HepG2 (cell line): Measurements from ENCODE around the gene PAIP2. TPM values are rescaled to one million over a fixed set of nuclear protein-coding genes. Genes with fewer than 3 reads are reported as not detected.

Experiments
- ATF2 ChIP-seq: sonication (generic); formaldehyde crosslinking; IDR thresholded peaks from 2 replicates; pipeline ENCODE4 v1.4.0; 2020; ENCODE audit warnings: missing genetic modification reagents
- ATRX ChIP-seq: sonication (generic); formaldehyde crosslinking; IDR thresholded peaks from 2 replicates; pipeline ENCODE4 v1.4.0; 2020; ENCODE audit warnings: missing genetic modification reagents, borderline replicate concordance
- DR1 ChIP-seq: sonication (generic); formaldehyde crosslinking; IDR thresholded peaks from 2 replicates; pipeline ENCODE4 v1.8.0; 2021; ENCODE audit warnings: mild to moderate bottlenecking, missing genetic modification reagents, inconsistent platforms
- HNF4A ChIP-seq: sonication (generic); formaldehyde crosslinking; IDR thresholded peaks from 2 replicates; pipeline ENCODE4 v1.4.0; 2020; ENCODE audit warnings: missing genetic modification reagents
- KAT2B ChIP-seq: fragments of 150-350 bp; IDR thresholded peaks from 2 replicates; pipeline ENCODE4 v1.6.1; 2014; ENCODE audit warnings: low read depth, low read length, borderline replicate concordance
- MXI1 ChIP-seq: IDR thresholded peaks from 3 replicates; pipeline ENCODE4 v1.6.1; 2012; ENCODE audit warnings: low read depth, low read length, inconsistent platforms, borderline replicate concordance
- PLRG1 ChIP-seq: fragments of 450-650 bp; conservative IDR thresholded peaks from 2 replicates; pipeline ENCODE4 v1.6.1; 2016
- RNF2 ChIP-seq: fragments of 450-650 bp; conservative IDR thresholded peaks from 2 replicates; pipeline ENCODE4 v1.6.1; 2016; ENCODE audit warnings: low read depth
- U2AF1 ChIP-seq: fragments of 200-400 bp; formaldehyde crosslinking; optimal IDR thresholded peaks from 2 replicates; pipeline ENCODE3; 2017; ENCODE audit warnings: mild to moderate bottlenecking, low read depth, low read length
- ZKSCAN1 ChIP-seq: fragments of 150-350 bp; IDR thresholded peaks from 2 replicates; pipeline ENCODE4 v1.6.1; 2014; ENCODE audit warnings: low read length
- ZNF251 ChIP-seq: sonication (generic); formaldehyde crosslinking; IDR thresholded peaks from 2 replicates; pipeline ENCODE4 v1.9.0; 2021; ENCODE audit warnings: mild to moderate bottlenecking, missing genetic modification reagents
- ZNF556 ChIP-seq: sonication (generic); formaldehyde crosslinking; IDR thresholded peaks from 2 replicates; pipeline ENCODE4 v1.4.0; 2020; ENCODE audit warnings: mild to moderate bottlenecking, missing genetic modification reagents, borderline replicate concordance
- ZNF724P ChIP-seq: sonication (generic); formaldehyde crosslinking; IDR thresholded peaks from 2 replicates; pipeline ENCODE4 v1.8.0; 2022; ENCODE audit warnings: missing genetic modification reagents, borderline replicate concordance
- polyA plus RNA-seq, 8 experiments: library from polyadenylated mRNA; depleted of rRNA in 3 of 8; stranded (reverse) in 7 of 8; unstranded in 1 of 8; fragments of >200 nt; fragmentation: Illumina TruSeq in 4 of 8; extraction: Trizol in 4 of 8; gene quantifications; 2 replicates each; pipeline versions ENCODE4 v1.2.1 to v1.2.3, GENCODE V29; 2011 to 2016; ENCODE audit warnings: low read depth in 4 of 8, missing spikeins in 1 of 8, mixed read lengths in 1 of 8; ENCODE audit not compliant: insufficient read depth in 1 of 8
- total RNA-seq, 5 experiments: library from RNA; depleted of rRNA; stranded (reverse); fragments of >200 nt; fragmentation: Illumina TruSeq; extraction: Trizol; gene quantifications; 2 replicates each; pipeline ENCODE4 v1.2.3, GENCODE V29; 2016; ENCODE audit warnings: low read depth in 1 of 5
- TF ChIP-seq, protein P1 (sequence below): sonication (generic); formaldehyde crosslinking; IDR thresholded peaks from 2 replicates; pipeline ENCODE4 v1.8.0; 2022; ENCODE audit warnings: missing genetic modification reagents, low read depth, mild to moderate bottlenecking, borderline replicate concordance
- TF ChIP-seq, protein P2 (sequence below): sonication (generic); formaldehyde crosslinking; IDR thresholded peaks from 2 replicates; pipeline ENCODE4 v1.4.0; 2020; ENCODE audit warnings: missing genetic modification reagents, borderline replicate concordance
- TF ChIP-seq, protein P3 (sequence below): sonication (generic); formaldehyde crosslinking; IDR thresholded peaks from 2 replicates; pipeline ENCODE4 v1.4.0; 2020; ENCODE audit warnings: missing genetic modification reagents
- TF ChIP-seq, protein P4 (sequence below): sonication (generic); formaldehyde crosslinking; conservative IDR thresholded peaks from 2 replicates; pipeline ENCODE4 v1.4.0; 2020; ENCODE audit warnings: missing genetic modification reagents

The PAIP2 gene
- total and polyA plus RNA-seq, 2 of the 13 experiments (the other 11 are each of a cell fraction or from before 2014, with no cell fraction given) = 61.5 to 76.3 TPM

GRCh38 chr5:139385061-139386049 is 43.7 kb downstream of the PAIP2 start (continued):
- TF ChIP-seq ZKSCAN1 (no peak), ZNF724P (CRISPR knock-in tag) (no peak), ATRX (CRISPR knock-in tag) (no peak), DR1 (no peak), U2AF1 (no peak), KAT2B (no peak), MXI1 (peak; percentile 42; the same call in 1 of the 3 replicates), HNF4A (peak; percentile 16; the same call in 1 of the 2 replicates), PLRG1 (no peak), ZNF251 (no peak), RNF2 (no peak), ATF2 (CRISPR knock-in tag) (no peak), ZNF556 (CRISPR knock-in tag) (no peak)
- TF ChIP-seq, protein P1, sequence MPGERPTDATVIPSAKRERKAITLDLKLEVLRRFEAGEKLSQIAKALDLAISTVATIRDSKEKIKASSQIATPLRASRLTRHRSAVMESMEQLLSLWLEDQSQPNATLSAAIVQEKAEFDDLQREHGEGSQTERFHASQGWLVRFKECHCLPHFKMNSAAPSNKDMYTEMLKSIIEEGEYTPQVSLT (CRISPR knock-in tag) = no peak
- TF ChIP-seq, protein P2, sequence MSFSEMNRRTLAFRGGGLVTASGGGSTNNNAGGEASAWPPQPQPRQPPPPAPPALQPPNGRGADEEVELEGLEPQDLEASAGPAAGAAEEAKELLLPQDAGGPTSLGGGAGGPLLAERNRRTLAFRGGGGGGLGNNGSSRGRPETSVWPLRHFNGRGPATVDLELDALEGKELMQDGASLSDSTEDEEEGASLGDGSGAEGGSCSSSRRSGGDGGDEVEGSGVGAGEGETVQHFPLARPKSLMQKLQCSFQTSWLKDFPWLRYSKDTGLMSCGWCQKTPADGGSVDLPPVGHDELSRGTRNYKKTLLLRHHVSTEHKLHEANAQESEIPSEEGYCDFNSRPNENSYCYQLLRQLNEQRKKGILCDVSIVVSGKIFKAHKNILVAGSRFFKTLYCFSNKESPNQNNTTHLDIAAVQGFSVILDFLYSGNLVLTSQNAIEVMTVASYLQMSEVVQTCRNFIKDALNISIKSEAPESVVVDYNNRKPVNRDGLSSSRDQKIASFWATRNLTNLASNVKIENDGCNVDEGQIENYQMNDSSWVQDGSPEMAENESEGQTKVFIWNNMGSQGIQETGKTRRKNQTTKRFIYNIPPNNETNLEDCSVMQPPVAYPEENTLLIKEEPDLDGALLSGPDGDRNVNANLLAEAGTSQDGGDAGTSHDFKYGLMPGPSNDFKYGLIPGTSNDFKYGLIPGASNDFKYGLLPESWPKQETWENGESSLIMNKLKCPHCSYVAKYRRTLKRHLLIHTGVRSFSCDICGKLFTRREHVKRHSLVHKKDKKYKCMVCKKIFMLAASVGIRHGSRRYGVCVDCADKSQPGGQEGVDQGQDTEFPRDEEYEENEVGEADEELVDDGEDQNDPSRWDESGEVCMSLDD (CRISPR knock-in tag) = no peak
- TF ChIP-seq, protein P3, sequence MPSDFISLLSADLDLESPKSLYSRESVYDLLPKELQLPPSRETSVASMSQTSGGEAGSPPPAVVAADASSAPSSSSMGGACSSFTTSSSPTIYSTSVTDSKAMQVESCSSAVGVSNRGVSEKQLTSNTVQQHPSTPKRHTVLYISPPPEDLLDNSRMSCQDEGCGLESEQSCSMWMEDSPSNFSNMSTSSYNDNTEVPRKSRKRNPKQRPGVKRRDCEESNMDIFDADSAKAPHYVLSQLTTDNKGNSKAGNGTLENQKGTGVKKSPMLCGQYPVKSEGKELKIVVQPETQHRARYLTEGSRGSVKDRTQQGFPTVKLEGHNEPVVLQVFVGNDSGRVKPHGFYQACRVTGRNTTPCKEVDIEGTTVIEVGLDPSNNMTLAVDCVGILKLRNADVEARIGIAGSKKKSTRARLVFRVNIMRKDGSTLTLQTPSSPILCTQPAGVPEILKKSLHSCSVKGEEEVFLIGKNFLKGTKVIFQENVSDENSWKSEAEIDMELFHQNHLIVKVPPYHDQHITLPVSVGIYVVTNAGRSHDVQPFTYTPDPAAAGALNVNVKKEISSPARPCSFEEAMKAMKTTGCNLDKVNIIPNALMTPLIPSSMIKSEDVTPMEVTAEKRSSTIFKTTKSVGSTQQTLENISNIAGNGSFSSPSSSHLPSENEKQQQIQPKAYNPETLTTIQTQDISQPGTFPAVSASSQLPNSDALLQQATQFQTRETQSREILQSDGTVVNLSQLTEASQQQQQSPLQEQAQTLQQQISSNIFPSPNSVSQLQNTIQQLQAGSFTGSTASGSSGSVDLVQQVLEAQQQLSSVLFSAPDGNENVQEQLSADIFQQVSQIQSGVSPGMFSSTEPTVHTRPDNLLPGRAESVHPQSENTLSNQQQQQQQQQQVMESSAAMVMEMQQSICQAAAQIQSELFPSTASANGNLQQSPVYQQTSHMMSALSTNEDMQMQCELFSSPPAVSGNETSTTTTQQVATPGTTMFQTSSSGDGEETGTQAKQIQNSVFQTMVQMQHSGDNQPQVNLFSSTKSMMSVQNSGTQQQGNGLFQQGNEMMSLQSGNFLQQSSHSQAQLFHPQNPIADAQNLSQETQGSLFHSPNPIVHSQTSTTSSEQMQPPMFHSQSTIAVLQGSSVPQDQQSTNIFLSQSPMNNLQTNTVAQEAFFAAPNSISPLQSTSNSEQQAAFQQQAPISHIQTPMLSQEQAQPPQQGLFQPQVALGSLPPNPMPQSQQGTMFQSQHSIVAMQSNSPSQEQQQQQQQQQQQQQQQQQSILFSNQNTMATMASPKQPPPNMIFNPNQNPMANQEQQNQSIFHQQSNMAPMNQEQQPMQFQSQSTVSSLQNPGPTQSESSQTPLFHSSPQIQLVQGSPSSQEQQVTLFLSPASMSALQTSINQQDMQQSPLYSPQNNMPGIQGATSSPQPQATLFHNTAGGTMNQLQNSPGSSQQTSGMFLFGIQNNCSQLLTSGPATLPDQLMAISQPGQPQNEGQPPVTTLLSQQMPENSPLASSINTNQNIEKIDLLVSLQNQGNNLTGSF (CRISPR knock-in tag) = no peak
- TF ChIP-seq, protein P4, sequence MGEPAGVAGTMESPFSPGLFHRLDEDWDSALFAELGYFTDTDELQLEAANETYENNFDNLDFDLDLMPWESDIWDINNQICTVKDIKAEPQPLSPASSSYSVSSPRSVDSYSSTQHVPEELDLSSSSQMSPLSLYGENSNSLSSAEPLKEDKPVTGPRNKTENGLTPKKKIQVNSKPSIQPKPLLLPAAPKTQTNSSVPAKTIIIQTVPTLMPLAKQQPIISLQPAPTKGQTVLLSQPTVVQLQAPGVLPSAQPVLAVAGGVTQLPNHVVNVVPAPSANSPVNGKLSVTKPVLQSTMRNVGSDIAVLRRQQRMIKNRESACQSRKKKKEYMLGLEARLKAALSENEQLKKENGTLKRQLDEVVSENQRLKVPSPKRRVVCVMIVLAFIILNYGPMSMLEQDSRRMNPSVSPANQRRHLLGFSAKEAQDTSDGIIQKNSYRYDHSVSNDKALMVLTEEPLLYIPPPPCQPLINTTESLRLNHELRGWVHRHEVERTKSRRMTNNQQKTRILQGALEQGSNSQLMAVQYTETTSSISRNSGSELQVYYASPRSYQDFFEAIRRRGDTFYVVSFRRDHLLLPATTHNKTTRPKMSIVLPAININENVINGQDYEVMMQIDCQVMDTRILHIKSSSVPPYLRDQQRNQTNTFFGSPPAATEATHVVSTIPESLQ (CRISPR knock-in tag) = no peak; the same call in 1 of the 2 replicates
